Gastroesophageal sphincter (tissue), 4 donors: Measurements from ENCODE around the gene CPNE8. TPM values are rescaled to one million over a fixed set of nuclear protein-coding genes. Genes with fewer than 3 reads are reported as not detected.

Experiments used
- ATAC-seq: fragments of 150-250 bp; one replicate; pipeline ENCODE4 v1.9.1; 2016; ENCODE audit warnings: mild to moderate bottlenecking, moderate library complexity
- H3K27ac ChIP-seq, 4 donors: fragments of 200-600 bp; sonication (generic) in 3 of 4; 1 replicate in 3 of 4; 2 replicates in 1 of 4; pipeline ENCODE4 v1.5.1; 2016 to 2019
- H3K27me3 ChIP-seq: fragments of 200-600 bp; sonication (generic); one replicate; pipeline ENCODE4 v1.5.1; 2019
- H3K36me3 ChIP-seq, 2 donors: fragments of 200-600 bp; sonication (generic); one replicate each; pipeline ENCODE4 v1.5.1; 2019; ENCODE audit warnings: control low read depth in 1 of 2
- H3K4me1 ChIP-seq, 3 donors: fragments of 200-600 bp; sonication (generic); 1 replicate in 2 of 3; 2 replicates in 1 of 3; pipeline ENCODE4 v1.5.1; 2016 to 2019; ENCODE audit warnings: control low read depth in 2 of 3
- H3K4me3 ChIP-seq, 2 donors: fragments of 200-600 bp; sonication (generic); one replicate each; pipeline ENCODE4 v1.5.1; 2019; ENCODE audit warnings: mild to moderate bottlenecking in 1 of 2, moderate library complexity in 1 of 2
- H3K9me3 ChIP-seq, 3 donors: fragments of 200-600 bp; sonication (generic); one replicate each; pipeline ENCODE4 v1.5.1; 2017 to 2019; ENCODE audit warnings: control low read depth in 2 of 3
- CTCF ChIP-seq, 4 experiments: fragments of 200-600 bp in 2 of 4; fragments of 450-650 bp in 2 of 4; sonication (generic) in 1 of 4; IDR thresholded peaks; one replicate each; pipeline ENCODE4 v1.5.1; 2017 to 2019; ENCODE audit warnings: antibody characterized with exemption in 4 of 4, mild to moderate bottlenecking in 2 of 4, moderate library complexity in 2 of 4
- EP300 ChIP-seq: sonication (generic); formaldehyde crosslinking; IDR thresholded peaks from one replicate; pipeline ENCODE4 v1.6.1; 2017; ENCODE audit warnings: antibody characterized with exemption, mild to moderate bottlenecking
- POLR2A ChIP-seq, 2 donors: fragments of 450-650 bp; IDR thresholded peaks; one replicate each; pipeline ENCODE4 v1.6.1; 2017; ENCODE audit warnings: antibody characterized with exemption in 2 of 2, mild to moderate bottlenecking in 2 of 2, moderate library complexity in 1 of 2
- POLR2AphosphoS5 ChIP-seq: sonication (generic); formaldehyde crosslinking; IDR thresholded peaks from one replicate; pipeline ENCODE4 v1.6.1; 2017; ENCODE audit warnings: antibody characterized with exemption
- WGBS, 2 donors: methylation state at CpG; one replicate each; pipeline ENCODE4 v1.1.5; 2018; ENCODE audit warnings: low coverage in 1 of 2; 5-methylcytosine and 5-hydroxymethylcytosine counted together
- total RNA-seq, 4 donors: library from RNA; depleted of rRNA; stranded (reverse); fragments of >200 nt; gene quantifications; one replicate each; pipeline ENCODE4 v1.1.0, GENCODE V29; 2016

Gene CPNE8
- total RNA-seq, 4 donors from 2014 or later, result 15.5 to 44.2 (median 21.2) TPM

DNA sequence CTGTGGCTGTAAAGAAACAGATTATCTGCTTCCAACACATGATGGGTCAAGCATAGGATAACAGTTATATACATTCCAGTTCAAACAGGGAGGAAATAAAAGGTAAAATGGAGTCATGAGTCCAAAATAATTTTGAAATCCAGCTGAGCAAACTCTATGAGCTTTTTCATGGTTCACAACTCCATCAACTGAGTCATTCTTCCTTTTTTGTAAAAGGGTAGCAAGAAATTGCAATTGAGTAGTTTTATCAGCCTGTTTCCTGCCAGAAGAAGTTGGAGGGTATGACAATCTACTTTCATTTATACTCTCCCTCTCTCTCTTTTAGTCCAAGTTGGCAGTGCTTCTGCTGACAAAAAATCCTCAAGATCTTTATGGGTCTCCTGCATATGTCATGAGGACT, 95.6 kb downstream of the CPNE8 start:
- no peak overlapping the region for H3K4me3 ChIP-seq
- H3K4me1 ChIP-seq, result no peaks in the 10 kb centered on the region
- peaks cover 0 to 18% of the 10 kb centered on the region in 2 donors for H3K36me3 ChIP-seq
- H3K27ac ChIP-seq, result no peak overlapping the region
- ATAC-seq, result no peak
- TF ChIP-seq EP300, result no peak
- no peak for TF ChIP-seq POLR2A (IDR thresholded peaks at IDR 0.05)
- TF ChIP-seq POLR2AphosphoS5, result no peak
- TF ChIP-seq CTCF (IDR thresholded peaks at IDR 0.05), result no peak
- no peaks in the 10 kb centered on the region for H3K27me3 ChIP-seq
- no peaks in the 10 kb centered on the region for H3K9me3 ChIP-seq

DNA sequence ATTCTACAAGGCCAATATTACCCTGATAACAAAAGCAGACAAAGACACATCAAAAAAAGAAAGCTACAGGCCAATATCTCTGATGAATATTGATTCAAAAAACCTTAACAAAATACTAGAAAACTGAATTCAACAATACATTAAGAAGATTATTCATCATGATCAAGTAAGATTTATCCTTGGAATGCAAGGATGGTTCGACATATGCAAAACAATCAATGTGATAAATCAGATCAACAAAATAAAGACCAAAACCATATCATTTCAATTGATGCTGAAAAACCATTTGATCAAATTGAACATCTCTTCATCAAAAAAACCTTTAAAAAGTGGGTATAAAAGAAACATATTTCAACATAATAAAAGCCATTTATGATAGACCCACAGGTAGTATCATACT, 117.3 kb downstream of the CPNE8 start:
- TF ChIP-seq POLR2AphosphoS5 (no peak), CTCF (IDR thresholded peaks at IDR 0.05) (no peak), POLR2A (IDR thresholded peaks at IDR 0.05) (no peak)
- Histone ChIP-seq H3K36me3 (peaks cover 0 to 3% of the 10 kb centered on the region in 2 donors), H3K4me1 (no peaks in the 10 kb centered on the region), H3K27ac (no peak overlapping the region), H3K27me3 (no peaks in the 10 kb centered on the region), H3K4me3 (no peak overlapping the region), H3K9me3 (peaks cover 0 to 41% (median 0%) of the 10 kb centered on the region in 3 donors)
- no peak for ATAC-seq
- 75 to 86% methylated on average over 1 of the region's 1 CpG for WGBS, 2 donors

- no peak for ATAC-seq
- Histone ChIP-seq H3K27ac (no peak overlapping the region), H3K4me3 (no peak overlapping the region), H3K27me3 (no peaks in the 10 kb centered on the region), H3K4me1 (no peaks in the 10 kb centered on the region), H3K36me3 (peaks cover 0 to 3% of the 10 kb centered on the region in 2 donors), H3K9me3 (peaks cover 0 to 31% (median 0%) of the 10 kb centered on the region in 3 donors)
- 13 to 50% methylated on average over 1 of the region's 1 CpG for WGBS, 2 donors
- TF ChIP-seq CTCF (IDR thresholded peaks at IDR 0.05) (no peak), POLR2A (IDR thresholded peaks at IDR 0.05) (no peak), POLR2AphosphoS5 (no peak), EP300 (no peak)
Observed at GRCh38 chr12:38785381-38785780, 120.0 kb downstream of the CPNE8 start.

DNA sequence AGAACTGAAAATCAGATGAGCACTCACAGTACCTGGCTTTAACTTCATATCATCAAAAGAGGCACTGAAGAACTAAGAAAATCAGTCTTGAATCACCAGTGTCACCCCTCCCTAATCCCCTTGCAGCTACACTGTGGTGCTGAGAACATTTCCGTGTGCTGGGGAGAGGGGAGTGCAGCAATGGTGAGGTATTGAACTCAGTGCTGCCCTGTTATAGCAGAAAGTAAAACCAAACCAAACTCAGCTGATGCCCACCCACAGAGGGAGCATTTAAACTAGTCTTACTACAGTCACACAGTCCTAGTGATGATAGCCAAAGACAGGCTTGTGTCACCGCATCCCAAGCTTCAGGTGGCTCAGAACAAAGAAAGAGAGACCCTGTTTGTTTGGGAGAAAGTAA, 122.1 kb downstream of the CPNE8 start:
- TF ChIP-seq POLR2A (IDR thresholded peaks at IDR 0.05) (no peak), EP300 (no peak), CTCF (IDR thresholded peaks at IDR 0.05) (no peak), POLR2AphosphoS5 (no peak)
- ATAC-seq, result no peak
- H3K4me1 ChIP-seq, result no peaks in the 10 kb centered on the region
- H3K36me3 ChIP-seq, result peaks cover 0 to 3% of the 10 kb centered on the region in 2 donors
- no peak overlapping the region for H3K4me3 ChIP-seq
- no peaks in the 10 kb centered on the region for H3K27me3 ChIP-seq
- H3K9me3 ChIP-seq, result peaks cover 0 to 12% (median 0%) of the 10 kb centered on the region in 3 donors
- no peak overlapping the region for H3K27ac ChIP-seq
- 50% methylated on average over 2 of the region's 2 CpGs for WGBS, 2 donors

DNA sequence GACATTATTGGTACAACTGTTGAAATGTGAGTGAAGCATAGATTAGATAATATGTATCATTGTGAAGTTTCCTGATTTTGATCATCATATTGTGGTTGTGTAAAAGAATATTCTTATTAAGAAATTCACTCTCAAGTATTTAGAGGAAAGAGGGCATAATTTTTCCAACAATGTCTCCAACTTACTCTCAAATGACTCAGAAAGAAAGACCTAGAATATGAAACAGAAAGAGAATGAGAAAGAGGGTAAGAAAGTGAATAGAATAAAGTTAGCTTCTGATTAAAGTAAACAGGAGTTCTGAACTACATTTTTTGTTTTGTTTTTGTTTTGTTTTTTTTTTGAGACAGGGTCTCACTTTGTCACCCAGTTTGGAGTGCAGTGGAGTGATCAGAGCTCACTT, 123.0 kb downstream of the CPNE8 start:
- ATAC-seq, result no peak
- Histone ChIP-seq H3K27ac (no peak overlapping the region), H3K4me3 (no peak overlapping the region), H3K4me1 (no peaks in the 10 kb centered on the region), H3K36me3 (peaks cover 0 to 3% of the 10 kb centered on the region in 2 donors), H3K27me3 (no peaks in the 10 kb centered on the region), H3K9me3 (peaks cover 0 to 4% (median 0%) of the 10 kb centered on the region in 3 donors)
- TF ChIP-seq POLR2A (IDR thresholded peaks at IDR 0.05) (no peak), POLR2AphosphoS5 (no peak), EP300 (no peak), CTCF (IDR thresholded peaks at IDR 0.05) (no peak)
